OCI-LY1 (cell line): ENCODE measurements around the gene TRIM46.

ENCODE experiments used
- H2AFZ ChIP-seq: fragments of 200-600 bp; sonication (generic), shearing (Covaris generic); 2 replicates; pipeline ENCODE4 v1.6.0; 2014; ENCODE audit warnings: antibody characterized with exemption, mild to moderate bottlenecking, low read length
- H3F3A ChIP-seq: fragments of 200-600 bp; sonication (generic), shearing (Covaris generic); 2 replicates; pipeline ENCODE4 v1.6.0; 2014; ENCODE audit warnings: mild to moderate bottlenecking, antibody characterized with exemption, low read length, moderate library complexity; ENCODE audit not compliant: insufficient read depth
- H3K27ac ChIP-seq: fragments of 200-600 bp; sonication (generic); 2 replicates; pipeline ENCODE4 v1.5.1; 2014; ENCODE audit warnings: low read length, mixed run types, mild to moderate bottlenecking, low read depth; ENCODE audit not compliant: poor library complexity, severe bottlenecking
- H3K27me3 ChIP-seq: fragments of 200-600 bp; sonication (generic); 2 replicates; pipeline ENCODE4 v1.6.0; 2014; ENCODE audit warnings: antibody characterized with exemption, mild to moderate bottlenecking, low read length, moderate library complexity; ENCODE audit not compliant: insufficient read depth
- H3K36me3 ChIP-seq: fragments of 200-600 bp; sonication (generic); 2 replicates; pipeline ENCODE4 v1.6.1; 2014; ENCODE audit warnings: mild to moderate bottlenecking, antibody characterized with exemption, low read length, moderate library complexity, mixed read lengths; ENCODE audit not compliant: insufficient read depth
- H3K4me1 ChIP-seq: fragments of 200-600 bp; sonication (generic); 2 replicates; pipeline ENCODE4 v1.5.1; 2014; ENCODE audit warnings: mild to moderate bottlenecking, low read length, moderate library complexity; ENCODE audit not compliant: insufficient read depth, severe bottlenecking
- H3K4me2 ChIP-seq: fragments of 200-600 bp; sonication (generic), shearing (Covaris generic); 2 replicates; pipeline ENCODE4 v1.6.1; 2014; ENCODE audit warnings: low read length
- H3K4me3 ChIP-seq: fragments of 200-600 bp; sonication (generic); 2 replicates; pipeline ENCODE4 v1.5.1; 2014; ENCODE audit warnings: low read length, low read depth, mild to moderate bottlenecking, mixed read lengths; ENCODE audit not compliant: poor library complexity, severe bottlenecking
- H3K79me2 ChIP-seq: fragments of 200-600 bp; shearing (Covaris generic); 2 replicates; pipeline ENCODE4 v1.6.1; 2016; ENCODE audit warnings: mixed run types, low read length, mixed read lengths; ENCODE audit not compliant: insufficient read depth
- H3K9ac ChIP-seq: fragments of 200-600 bp; sonication (generic), shearing (Covaris generic); 2 replicates; pipeline ENCODE4 v1.6.1; 2014; ENCODE audit warnings: mild to moderate bottlenecking, low read length, mixed read lengths
- H3K9me2 ChIP-seq: fragments of 200-600 bp; sonication (generic), shearing (Covaris generic); 2 replicates; pipeline ENCODE4 v1.6.1; 2014; ENCODE audit warnings: low read depth, mild to moderate bottlenecking, low read length, mixed read lengths
- H3K9me3 ChIP-seq: fragments of 200-600 bp; shearing (Covaris generic); 2 replicates; pipeline ENCODE4 v1.6.1; 2014; ENCODE audit warnings: low read length, mixed read lengths
- H4K20me1 ChIP-seq: fragments of 200-600 bp; sonication (generic), shearing (Covaris generic); 2 replicates; pipeline ENCODE4 v1.6.0; 2016; ENCODE audit warnings: mild to moderate bottlenecking, low read length; ENCODE audit not compliant: insufficient read depth
- CTCF ChIP-seq: fragments of 200-600 bp; sonication (generic), shearing (Covaris generic); IDR thresholded peaks from 2 replicates; pipeline ENCODE4 v1.5.1; 2017; ENCODE audit warnings: mild to moderate bottlenecking, antibody characterized with exemption, low read length, moderate library complexity, mixed read lengths
- EZH2 ChIP-seq: fragments of 200-600 bp; sonication (generic), shearing (Covaris generic); IDR thresholded peaks from 2 replicates; pipeline ENCODE4 v1.8.0; 2017; ENCODE audit warnings: borderline replicate concordance, mixed run types, mild to moderate bottlenecking, antibody characterized with exemption, low read length, moderate library complexity, mixed read lengths

TRIM46 gene

GRCh38 chr1:155127105-155127966, 46.3 kb upstream of the TRIM46 start, which contains the start of gene EFNA1:
TSS of gene EFNA1 (plus strand) at chr1:155127876. CDS start at chr1:155127978, 102 bp downstream.
- H3K4me1 ChIP-seq = peaks cover 16% of the 10 kb centered on the region
- TF ChIP-seq EZH2 (no peak), CTCF (no peak)
- H3K27me3 ChIP-seq = 0 out of 2 replicates have a peak, but pooled peaks cover 8% of the 10 kb centered on the region
- no peaks in the 10 kb centered on the region for H3K9me2 ChIP-seq
- no peaks in the 10 kb centered on the region for H3F3A ChIP-seq
- H3K9me3 ChIP-seq = no peaks in the 10 kb centered on the region
- no peak within 1 kb of the TSS for H3K27ac ChIP-seq
- no peaks in the 10 kb centered on the region for H3K79me2 ChIP-seq
- H3K9ac ChIP-seq = no peak within 1 kb of the TSS; the same call in 1 of the 2 replicates
- H4K20me1 ChIP-seq = no peaks in the 10 kb centered on the region
- peak within 1 kb of the TSS; percentile 73 for H3K4me2 ChIP-seq
- H3K36me3 ChIP-seq = no peaks in the 10 kb centered on the region
- no peak within 1 kb of the TSS for H2AFZ ChIP-seq
- peak within 1 kb of the TSS; percentile 49 for H3K4me3 ChIP-seq

- 0 out of 2 replicates have a peak, but pooled peaks cover 8% of the 10 kb centered on the region for H3K27me3 ChIP-seq
- no peak overlapping the region for H2AFZ ChIP-seq
- no peaks in the 10 kb centered on the region for H3K9me3 ChIP-seq
- no peak for TF ChIP-seq EZH2
- no peak for TF ChIP-seq CTCF
- H3K4me2 ChIP-seq = peak overlapping the region; percentile 73; the same call in 1 of the 2 replicates
- H3F3A ChIP-seq = no peaks in the 10 kb centered on the region
- H3K9me2 ChIP-seq = no peaks in the 10 kb centered on the region
- H3K36me3 ChIP-seq = no peaks in the 10 kb centered on the region
- H3K4me1 ChIP-seq = peaks cover 16% of the 10 kb centered on the region
- H3K4me3 ChIP-seq = peak overlapping the region; percentile 49
- H3K79me2 ChIP-seq = no peaks in the 10 kb centered on the region
- no peak overlapping the region for H3K9ac ChIP-seq
- H4K20me1 ChIP-seq = no peaks in the 10 kb centered on the region
- no peak overlapping the region for H3K27ac ChIP-seq
These were observed 45.5 kb upstream of the TRIM46 start for GRCh38 chr1:155127967-155128754.

DNA sequence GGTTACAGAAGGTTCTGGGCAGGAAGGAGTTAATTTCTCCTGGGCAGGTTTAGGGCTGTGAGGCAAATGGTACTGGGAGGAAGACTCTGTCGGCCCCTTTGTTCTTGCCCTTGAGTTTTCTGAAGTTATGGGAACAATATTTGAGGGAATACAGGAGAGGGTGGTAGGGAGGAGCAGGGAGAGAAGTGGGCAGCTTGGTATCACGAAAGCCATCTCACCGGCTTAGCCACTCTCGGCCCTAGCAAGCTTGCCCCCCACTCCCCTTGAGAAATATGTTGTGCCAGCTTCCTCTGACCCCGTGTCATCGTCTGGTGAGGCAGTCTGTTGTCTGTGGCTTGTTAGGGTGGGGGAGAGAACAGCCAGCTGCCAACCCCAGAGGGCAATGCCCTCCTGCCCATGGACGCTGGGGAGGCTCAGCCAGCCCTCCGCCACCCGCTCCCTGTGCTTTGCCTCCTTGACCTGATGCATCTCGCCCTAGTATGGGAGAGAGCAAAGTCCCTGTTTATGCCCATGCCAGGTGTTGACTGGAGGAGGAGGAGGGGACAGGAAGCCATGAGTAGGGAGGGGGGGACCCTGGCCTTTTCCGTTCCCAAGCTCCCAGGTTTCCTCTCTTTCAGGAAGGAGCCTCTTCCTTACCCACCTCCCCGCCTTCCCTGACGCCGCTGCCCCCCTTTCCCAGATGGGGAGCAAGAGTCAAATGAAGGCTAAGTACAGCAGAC, 44.7 kb upstream of the TRIM46 start:
- no peaks in the 10 kb centered on the region for H3F3A ChIP-seq
- H3K9me3 ChIP-seq = no peaks in the 10 kb centered on the region
- no peaks in the 10 kb centered on the region for H3K36me3 ChIP-seq
- H3K4me1 ChIP-seq = peaks cover 16% of the 10 kb centered on the region
- H3K27ac ChIP-seq = no peak overlapping the region
- H3K4me2 ChIP-seq = no peak overlapping the region
- no peaks in the 10 kb centered on the region for H3K9me2 ChIP-seq
- H4K20me1 ChIP-seq = no peaks in the 10 kb centered on the region
- H3K27me3 ChIP-seq = 0 out of 2 replicates have a peak, but pooled peaks cover 8% of the 10 kb centered on the region
- no peak for TF ChIP-seq EZH2
- TF ChIP-seq CTCF = no peak
- H3K9ac ChIP-seq = no peak overlapping the region
- no peak overlapping the region for H3K4me3 ChIP-seq
- no peak overlapping the region for H2AFZ ChIP-seq
- no peaks in the 10 kb centered on the region for H3K79me2 ChIP-seq
